Measurements from ENCODE around the gene SKAP1. TPM values are rescaled to one million over a fixed set of nuclear protein-coding genes. Genes with fewer than 3 reads are reported as not detected.

The SKAP1 gene
- total and polyA plus RNA-seq, 12 donors = 3.2 to 117 (median 10.7) TPM

DNA sequence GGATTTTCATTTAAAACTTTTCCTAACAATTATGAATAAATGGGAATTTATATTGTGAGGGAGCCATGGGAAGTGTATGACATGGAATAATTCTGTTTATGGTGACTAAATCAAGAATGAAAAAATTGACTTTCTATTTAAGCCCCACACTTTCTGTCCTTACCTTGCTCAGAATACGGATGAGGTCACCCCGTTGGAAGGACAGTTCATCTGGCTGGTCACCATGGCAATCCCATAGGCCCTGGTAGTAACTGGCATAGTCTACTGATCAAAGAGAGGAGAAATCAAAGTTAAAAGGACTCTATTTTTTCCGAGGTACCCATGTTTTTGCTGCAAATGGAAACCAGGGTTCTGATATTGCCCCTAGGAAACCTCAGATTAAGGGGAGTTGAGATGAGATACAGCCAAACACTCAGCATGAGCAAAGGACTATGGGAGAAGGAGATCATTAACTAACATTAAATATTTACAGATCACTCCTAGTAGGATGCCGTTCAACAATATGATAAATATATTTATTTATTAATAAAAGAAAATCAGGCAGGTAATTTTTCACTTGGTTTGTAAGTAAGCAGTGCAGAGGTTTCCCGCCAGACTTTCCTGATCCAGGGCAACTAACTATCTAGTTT, 267.6 kb downstream of the SKAP1 start:
- DNase-seq = no peak
- H3K9me3 ChIP-seq (replicated peaks in 1 of 3) = no peaks in the 10 kb centered on the region
- intact Hi-C loops (cut with DNase I) = no loop called here
- H3K4me1 ChIP-seq (replicated peaks in 1 of 2) = peaks cover 0 to 19% of the 10 kb centered on the region in 2 donors
- H3K27me3 ChIP-seq = no peaks in the 10 kb centered on the region
- WGBS, 4 donors = 68 to 77% (median 71%) methylated on average over 5 of the region's 5 CpGs
- peak overlapping the region in 3 of 5 donors; percentile 29 to 42 (median 41) for H3K27ac ChIP-seq
- TF ChIP-seq, protein P1, sequence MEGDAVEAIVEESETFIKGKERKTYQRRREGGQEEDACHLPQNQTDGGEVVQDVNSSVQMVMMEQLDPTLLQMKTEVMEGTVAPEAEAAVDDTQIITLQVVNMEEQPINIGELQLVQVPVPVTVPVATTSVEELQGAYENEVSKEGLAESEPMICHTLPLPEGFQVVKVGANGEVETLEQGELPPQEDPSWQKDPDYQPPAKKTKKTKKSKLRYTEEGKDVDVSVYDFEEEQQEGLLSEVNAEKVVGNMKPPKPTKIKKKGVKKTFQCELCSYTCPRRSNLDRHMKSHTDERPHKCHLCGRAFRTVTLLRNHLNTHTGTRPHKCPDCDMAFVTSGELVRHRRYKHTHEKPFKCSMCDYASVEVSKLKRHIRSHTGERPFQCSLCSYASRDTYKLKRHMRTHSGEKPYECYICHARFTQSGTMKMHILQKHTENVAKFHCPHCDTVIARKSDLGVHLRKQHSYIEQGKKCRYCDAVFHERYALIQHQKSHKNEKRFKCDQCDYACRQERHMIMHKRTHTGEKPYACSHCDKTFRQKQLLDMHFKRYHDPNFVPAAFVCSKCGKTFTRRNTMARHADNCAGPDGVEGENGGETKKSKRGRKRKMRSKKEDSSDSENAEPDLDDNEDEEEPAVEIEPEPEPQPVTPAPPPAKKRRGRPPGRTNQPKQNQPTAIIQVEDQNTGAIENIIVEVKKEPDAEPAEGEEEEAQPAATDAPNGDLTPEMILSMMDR (IDR thresholded peaks at IDR 0.05) = no peak
- H3K36me3 ChIP-seq (replicated peaks in 1 of 2) = no peaks in the 10 kb centered on the region
- no peak overlapping the region for H3K4me3 ChIP-seq

DNA sequence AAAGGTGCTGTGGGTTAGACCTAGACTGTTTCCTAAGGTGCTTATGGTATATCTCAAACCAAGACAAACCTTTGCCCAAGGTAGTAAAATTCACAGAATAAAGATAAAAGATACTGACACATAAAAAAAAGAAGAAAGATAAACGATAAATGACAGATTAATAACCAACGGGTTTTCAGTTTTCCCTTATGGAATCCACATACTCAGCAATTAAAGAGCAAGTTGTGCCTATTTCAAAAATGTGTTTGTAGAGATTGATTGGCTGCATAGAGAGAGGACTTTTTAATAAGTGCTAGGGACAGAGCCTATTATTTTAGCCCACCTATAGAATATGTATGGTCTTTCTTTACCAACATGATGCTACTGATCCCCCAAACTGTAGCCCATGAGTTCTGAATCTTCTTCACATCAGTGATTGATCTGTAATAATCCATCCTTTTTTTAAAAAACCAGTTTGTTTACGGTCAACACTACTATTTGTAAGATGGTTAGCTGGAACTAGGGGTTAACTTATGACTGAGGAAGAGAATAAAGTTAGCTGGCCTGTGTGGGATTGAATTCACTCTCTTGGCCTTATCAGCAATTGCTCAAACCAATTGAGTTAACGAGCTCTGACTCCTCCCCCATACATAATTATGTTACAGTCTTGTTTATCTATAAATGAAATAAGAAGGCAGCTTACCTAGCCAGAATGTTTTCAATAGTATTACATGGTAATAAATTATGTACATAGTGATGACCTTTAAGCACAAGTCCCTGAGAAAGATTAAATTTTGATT, 268.7 kb downstream of the SKAP1 start:
- Histone ChIP-seq H3K4me3 (no peak overlapping the region), H3K27me3 (no peaks in the 10 kb centered on the region), H3K36me3 (replicated peaks in 1 of 2) (no peaks in the 10 kb centered on the region), H3K4me1 (replicated peaks in 1 of 2) (peaks cover 0 to 19% of the 10 kb centered on the region in 2 donors), H3K9me3 (replicated peaks in 1 of 3) (no peaks in the 10 kb centered on the region), H3K27ac (no peak overlapping the region)
- DNase-seq = no peak
- WGBS, 4 donors = 71 to 93% (median 88%) methylated on average over 4 of the region's 4 CpGs
- TF ChIP-seq POLR2A (IDR thresholded peaks at IDR 0.05) = no peak
- TF ChIP-seq, protein P1 (IDR thresholded peaks at IDR 0.05) = no peak
- intact Hi-C loops (cut with DNase I) = no loop called here

DNA sequence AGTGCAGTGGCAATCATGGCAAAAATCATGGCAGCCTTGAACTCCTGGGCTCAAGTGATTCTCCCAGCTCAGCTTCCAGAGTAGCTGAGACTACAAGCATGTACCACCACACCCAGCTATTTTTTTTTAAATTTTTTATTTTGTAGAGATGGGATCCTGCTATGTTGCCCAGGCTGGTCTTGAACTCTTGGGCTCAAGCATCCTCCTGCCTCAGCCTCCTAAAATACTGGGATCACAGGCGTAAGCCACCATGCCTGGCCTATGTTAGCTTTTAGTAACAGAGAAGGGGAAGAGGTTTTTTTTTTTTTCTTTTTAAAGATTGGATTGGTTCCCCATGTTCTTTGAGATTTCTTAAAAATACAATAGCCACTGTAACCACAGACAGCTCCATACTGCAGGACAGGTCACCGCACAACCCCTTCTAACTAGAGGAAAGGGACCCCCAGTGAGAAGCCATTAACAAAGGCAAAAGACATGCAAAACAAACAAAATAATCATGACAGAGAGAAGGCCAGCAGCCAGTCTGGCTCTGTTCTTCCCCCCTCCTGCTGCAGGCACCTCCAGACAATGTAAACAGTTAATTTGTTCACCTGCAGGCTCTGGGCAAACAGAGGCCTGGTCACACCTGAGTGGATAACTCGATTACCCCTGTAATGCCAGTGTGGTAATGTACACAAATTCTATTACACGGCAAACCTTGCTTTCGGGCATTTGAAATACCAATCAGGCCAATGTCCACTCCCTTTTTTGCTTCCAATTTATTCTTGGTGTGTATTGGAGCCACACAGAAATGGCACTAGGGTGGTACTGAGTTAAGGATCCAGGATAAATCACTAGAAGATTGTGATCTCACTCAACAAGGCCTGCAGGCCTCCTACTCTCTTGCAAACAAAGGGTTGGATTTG, 269.6 kb downstream of the SKAP1 start:
- WGBS, 4 donors = 86 to 92% (median 88%) methylated on average over 5 of the region's 5 CpGs
- H3K4me1 ChIP-seq (replicated peaks in 1 of 2) = peaks cover 0 to 19% of the 10 kb centered on the region in 2 donors
- no peak overlapping the region for H3K4me3 ChIP-seq
- no peak for TF ChIP-seq POLR2A (IDR thresholded peaks at IDR 0.05)
- TF ChIP-seq, protein P1 (IDR thresholded peaks at IDR 0.05) = no peak
- intact Hi-C loops (cut with DNase I) = no loop called here
- no peak overlapping the region for H3K27ac ChIP-seq
- no peaks in the 10 kb centered on the region for H3K9me3 ChIP-seq (replicated peaks in 1 of 3)
- H3K36me3 ChIP-seq (replicated peaks in 1 of 2) = no peaks in the 10 kb centered on the region
- DNase-seq = no peak
- no peaks in the 10 kb centered on the region for H3K27me3 ChIP-seq

DNA sequence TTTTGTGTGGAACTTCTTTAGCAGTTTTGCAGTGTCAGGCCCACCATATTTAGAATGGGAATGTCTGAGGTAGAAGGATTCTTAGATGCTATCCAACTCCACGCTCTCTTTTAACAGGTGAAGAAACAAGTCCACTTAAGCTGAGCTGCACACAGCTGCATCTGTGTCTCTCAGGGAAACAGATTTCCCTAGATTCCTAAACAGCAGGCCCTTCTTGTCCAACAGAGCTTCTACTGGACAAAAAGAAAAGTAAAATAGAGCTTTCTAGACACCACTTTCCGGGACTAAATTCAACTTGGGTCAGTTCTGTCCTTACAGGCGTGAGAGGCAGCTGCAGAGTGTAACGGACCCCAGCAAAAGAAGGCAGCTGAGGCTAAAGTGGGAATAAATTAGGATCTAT, 270.8 kb downstream of the SKAP1 start:
- intact Hi-C loops (cut with DNase I) = loop anchor here in 1 of 2 donors (10.0 kb wide), 1 partner anchor 466 kb away; the partner anchor contains the start of gene HOXB9
- H3K9me3 ChIP-seq (replicated peaks in 1 of 3) = no peaks in the 10 kb centered on the region
- DNase-seq = no peak
- H3K4me3 ChIP-seq = no peak overlapping the region
- 84 to 95% (median 91%) methylated on average over 4 of the region's 4 CpGs for WGBS, 4 donors
- TF ChIP-seq, protein P1 (IDR thresholded peaks at IDR 0.05) = no peak
- no peak for TF ChIP-seq POLR2A (IDR thresholded peaks at IDR 0.05)
- no peak overlapping the region for H3K27ac ChIP-seq
- H3K27me3 ChIP-seq = no peaks in the 10 kb centered on the region
- H3K4me1 ChIP-seq (replicated peaks in 1 of 2) = peaks cover 0 to 19% of the 10 kb centered on the region in 2 donors
- no peaks in the 10 kb centered on the region for H3K36me3 ChIP-seq (replicated peaks in 1 of 2)
